NCI-H2029 treated with DMSO at 0.1 percent for 48 hours (cell line): ENCODE data around the gene LCAT.
A peak's percentile ranks its signal among the peaks of the same experiment; 100 is the strongest.
"Not testable (repeated sequence)": the region's sequence is repeated elsewhere in the genome, so short reads cannot be mapped to it uniquely, and the experiment has no call there.

Source experiments
- DNase-seq: peaks from one replicate; lab custom pipeline; 2025; lab: John Stamatoyannopoulos, UW

Gene LCAT

GRCh38 chr16:67946966-67947558 is 3.1 kb upstream of the LCAT start:
- no peak for DNase-seq

GRCh38 chr16:67946128-67946569 is 2.2 kb upstream of the LCAT start:
- DNase-seq: no peak

GRCh38 chr16:67945392-67945933 is 1.5 kb upstream of the LCAT start:
- no peak for DNase-seq

- DNase-seq: no peak
Measured at GRCh38 chr16:67944690-67945391, 921 bp upstream of the LCAT start.

- DNase-seq: no peak
Measured at GRCh38 chr16:67943256-67943618, 683 bp downstream of the LCAT start.

- no peak for DNase-seq
Measured at GRCh38 chr16:67942510-67943255, 1.2 kb downstream of the LCAT start.

GRCh38 chr16:67942200-67942509 is 1.8 kb downstream of the LCAT start:
- DNase-seq: no peak

- DNase-seq: no peak
Measured at GRCh38 chr16:67941469-67942199, 2.3 kb downstream of the LCAT start.

- no peak for DNase-seq
Measured at GRCh38 chr16:67940446-67941089, 3.4 kb downstream of the LCAT start.

- DNase-seq: no peak
Measured at GRCh38 chr16:67939507-67940445, 4.1 kb downstream of the LCAT start.

GRCh38 chr16:67937713-67938112 is 6.2 kb downstream of the LCAT start:
- not testable (repeated sequence) for DNase-seq

- no peak for DNase-seq
Measured at GRCh38 chr16:67936880-67937605, 6.9 kb downstream of the LCAT start.

- no peak for DNase-seq
Measured at GRCh38 chr16:67936124-67936879, 7.6 kb downstream of the LCAT start, which contains the start of gene PSMB10. Gene PSMB10, minus strand, starts transcription at chr16:67936850. Its CDS starts 101 bp downstream, at chr16:67936749.

- DNase-seq: peak; percentile 73
Measured at GRCh38 chr16:67935402-67936123, 8.4 kb downstream of the LCAT start.

GRCh38 chr16:67935101-67935401 is 8.9 kb downstream of the LCAT start:
- no peak for DNase-seq

- DNase-seq: no peak
Measured at GRCh38 chr16:67934306-67935100, 9.4 kb downstream of the LCAT start.

- no peak for DNase-seq
Measured at GRCh38 chr16:67933805-67934204, 10.1 kb downstream of the LCAT start.

GRCh38 chr16:67932462-67932840 is 11.5 kb downstream of the LCAT start:
- DNase-seq: no peak
